ENCODE measurements around the gene SCO2.

SCO2 gene, protein sequence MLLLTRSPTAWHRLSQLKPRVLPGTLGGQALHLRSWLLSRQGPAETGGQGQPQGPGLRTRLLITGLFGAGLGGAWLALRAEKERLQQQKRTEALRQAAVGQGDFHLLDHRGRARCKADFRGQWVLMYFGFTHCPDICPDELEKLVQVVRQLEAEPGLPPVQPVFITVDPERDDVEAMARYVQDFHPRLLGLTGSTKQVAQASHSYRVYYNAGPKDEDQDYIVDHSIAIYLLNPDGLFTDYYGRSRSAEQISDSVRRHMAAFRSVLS

DNA sequence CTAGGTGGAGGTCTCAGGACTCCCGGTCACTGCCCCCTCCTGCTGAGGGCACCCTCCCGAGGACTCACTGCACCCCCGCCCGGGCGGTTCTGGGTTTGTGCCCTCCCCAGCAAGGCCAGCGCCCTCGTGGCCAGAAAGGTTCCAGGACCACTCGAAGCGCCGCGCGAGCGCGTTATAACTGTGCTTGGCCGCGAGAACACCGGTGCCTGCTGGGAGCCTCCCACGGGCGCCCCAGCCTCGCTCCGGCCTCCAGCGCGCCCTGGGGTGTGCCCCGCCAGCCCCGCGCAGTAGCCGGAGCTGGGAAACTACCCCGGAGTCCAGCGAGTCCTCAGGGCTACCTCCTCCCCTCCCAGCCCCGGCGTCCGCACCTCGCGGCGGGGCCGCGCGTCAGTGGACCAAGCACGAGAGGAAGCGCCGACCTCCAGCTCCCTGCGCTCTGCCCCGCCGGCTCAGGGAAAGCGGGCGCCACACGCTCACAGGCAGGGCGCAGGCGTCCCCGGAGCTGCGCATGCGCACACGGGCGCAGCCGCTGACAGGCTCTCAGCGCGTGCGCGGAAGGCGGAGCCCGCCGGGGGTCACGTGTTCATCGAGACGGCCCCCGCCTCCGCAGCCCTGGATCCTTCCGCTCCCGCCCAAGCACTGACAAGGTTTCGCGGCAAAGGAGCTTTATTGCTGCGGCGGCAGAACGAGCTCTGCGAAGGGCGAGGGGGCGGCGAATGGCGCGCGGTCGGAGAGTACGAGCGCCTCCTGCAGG, at the start of gene SCO2:
Gene SCO2, minus strand, starts transcription at position 495 of the 754 bp plus-strand sequence. CDS start 1,187 bp downstream, outside the sequence.
- peak; percentile 50 for FAIRE-seq

DNA sequence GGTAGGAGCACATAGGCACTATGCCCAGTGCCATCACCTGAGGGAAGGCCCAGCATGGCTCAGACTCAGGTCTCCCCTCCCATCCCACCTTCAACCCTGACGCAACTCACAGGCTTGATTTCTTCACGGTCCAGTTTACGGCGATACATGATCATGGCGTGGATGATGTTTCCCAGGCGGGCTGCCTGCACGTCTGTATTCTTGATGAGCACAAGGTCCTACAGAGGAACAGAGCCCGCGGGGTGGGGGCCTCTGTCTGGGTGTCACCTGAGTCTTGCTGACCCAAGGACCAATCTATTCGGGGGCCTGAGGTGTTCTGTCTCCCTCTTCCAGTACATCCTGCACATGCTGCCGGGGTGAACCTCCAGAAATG, 49.0 kb upstream of the SCO2 start:
- no peak for FAIRE-seq

DNA sequence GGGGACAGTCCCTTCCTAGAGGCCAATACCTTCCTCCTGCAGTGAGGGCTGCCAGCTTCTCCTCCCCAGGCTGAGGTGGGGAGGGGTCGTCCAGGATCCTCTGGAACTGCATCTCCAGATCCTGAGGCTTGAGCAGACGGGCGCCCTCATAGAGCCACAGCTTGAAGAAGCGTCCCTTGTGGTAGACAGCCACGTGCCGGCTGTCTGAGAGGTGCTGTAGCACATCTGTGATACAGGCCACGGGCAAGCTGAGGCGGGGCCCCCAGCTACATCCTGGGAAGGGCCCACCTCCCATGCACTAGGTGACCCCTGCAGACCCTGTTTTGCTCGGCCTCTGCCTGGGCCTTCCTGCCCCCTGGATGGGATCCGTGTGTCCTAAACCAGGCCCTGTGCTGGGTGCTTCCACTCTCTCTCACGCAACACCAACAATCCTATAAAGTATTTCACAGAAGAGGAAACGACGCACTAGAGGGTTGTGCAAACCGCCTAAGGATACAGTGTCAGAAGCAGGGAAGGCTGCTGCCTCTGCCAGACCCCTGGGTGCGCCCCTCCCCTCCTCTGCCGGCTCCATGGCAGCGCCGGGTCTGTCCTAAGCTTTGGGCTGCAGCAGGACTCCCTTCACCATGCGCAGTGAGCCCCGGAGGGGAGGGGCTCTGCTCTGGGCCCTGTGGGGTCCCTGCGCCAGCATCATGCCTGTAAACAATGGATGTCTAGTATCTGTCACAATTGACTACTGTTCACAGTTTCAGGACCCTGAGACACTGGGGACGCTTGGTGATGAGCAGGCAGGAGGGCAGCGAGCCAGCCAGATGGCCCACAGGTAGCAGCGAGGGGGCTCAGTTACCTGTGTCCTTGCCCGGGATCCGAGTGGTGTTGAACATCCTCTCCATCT, 48.3 kb upstream of the SCO2 start:
- FAIRE-seq: no peak

- FAIRE-seq: no peak
These were observed 47.6 kb upstream of the SCO2 start for GRCh38 chr22:50572965-50573364.

GRCh38 chr22:50571264-50572175, 46.1 kb upstream of the SCO2 start:
- no peak for FAIRE-seq

DNA sequence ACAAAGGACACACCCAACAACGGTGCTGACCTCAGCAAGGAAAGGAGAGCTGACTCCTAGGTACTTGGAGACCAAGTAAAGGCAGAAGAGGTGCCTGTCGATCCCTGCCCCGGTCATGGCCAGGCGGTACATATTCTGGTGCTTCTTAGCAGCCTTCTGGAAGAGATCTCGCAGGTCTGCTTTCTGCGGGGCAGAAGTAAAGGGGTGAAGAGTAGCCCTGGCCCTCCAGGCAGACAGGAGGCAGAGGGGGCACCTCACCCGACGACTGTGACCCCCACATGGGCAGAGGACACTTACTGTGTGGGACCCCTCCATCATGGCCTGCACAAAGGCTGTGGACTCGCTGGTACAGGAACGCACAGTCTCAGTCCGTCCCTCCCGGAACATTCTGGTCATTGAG, 45.5 kb upstream of the SCO2 start:
- FAIRE-seq: no peak

DNA sequence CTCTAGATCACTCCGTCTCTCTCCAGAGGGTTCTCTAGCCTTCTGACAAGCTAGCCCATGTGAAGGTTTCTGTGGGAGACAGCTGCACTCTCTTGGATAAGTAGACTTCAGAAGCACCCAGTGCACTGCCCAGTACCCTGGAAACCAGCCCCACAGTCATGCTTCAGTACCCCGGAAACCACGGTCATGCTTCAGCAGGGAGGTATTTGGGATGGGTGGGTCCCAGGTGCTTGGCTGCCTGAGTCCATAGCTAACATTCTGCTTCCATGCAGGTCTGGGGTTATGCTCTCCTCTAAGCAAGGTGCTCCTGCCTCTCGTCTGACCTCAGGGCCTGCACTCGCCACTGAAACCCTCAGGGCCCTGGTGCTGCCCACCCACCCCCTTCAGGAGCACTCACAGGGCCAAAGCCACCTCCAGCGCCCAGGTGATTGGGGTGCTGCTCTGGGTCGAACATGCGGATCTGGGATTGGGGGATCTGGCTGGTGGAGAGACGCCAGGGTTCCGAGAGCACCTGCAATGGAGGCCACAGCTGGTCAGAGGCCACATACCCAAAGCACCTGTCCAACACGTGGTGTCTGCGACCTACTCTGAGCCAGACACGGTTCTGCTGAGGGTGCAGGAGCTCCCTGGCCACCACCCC, 44.6 kb upstream of the SCO2 start:
- no peak for FAIRE-seq

DNA sequence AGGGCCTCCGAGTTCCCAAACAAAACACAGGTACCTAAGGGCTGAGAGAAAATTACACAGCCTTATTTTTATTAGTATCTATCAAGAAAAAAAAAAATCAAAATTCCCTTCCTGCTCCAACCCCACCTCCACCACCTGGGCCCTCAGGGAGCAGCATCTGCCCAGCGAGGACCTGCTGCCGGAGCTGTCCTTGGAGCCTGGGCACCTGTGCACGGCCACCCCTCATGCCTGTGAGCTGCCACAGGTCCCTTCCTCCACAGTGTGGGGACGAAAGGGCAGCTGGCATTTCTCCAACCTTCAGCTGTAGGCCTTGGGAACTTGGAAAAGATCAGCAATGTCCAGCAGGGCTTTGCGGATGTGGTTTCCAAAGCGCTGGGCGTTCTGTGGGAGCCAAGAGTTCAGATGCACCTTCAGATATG, 43.7 kb upstream of the SCO2 start:
- FAIRE-seq: no peak

- no peak for FAIRE-seq
These were observed 43.2 kb upstream of the SCO2 start for GRCh38 chr22:50568626-50569025.

GRCh38 chr22:50567721-50568252, 42.4 kb upstream of the SCO2 start:
- no peak for FAIRE-seq

DNA sequence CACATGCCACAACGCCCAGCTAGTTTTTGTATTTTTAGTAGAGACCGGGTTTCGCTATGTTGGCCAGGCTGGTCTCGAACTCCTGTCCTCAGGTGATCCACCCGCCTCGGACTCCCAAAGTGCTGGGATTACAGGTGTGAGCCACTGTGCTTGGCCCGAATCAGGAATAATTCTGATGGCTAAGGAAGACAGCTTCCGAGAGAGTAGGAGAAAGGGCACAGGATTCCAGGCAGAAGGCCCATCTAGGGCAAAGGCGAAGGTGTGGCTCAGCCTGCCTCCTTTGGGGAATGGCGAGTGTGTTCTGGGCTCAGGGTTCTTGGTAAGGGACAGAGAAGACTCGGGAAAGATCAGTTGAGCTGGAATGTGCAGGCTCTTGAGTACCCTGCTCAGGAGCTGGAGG, 38.9 kb upstream of the SCO2 start:
- no peak for FAIRE-seq

- FAIRE-seq: no peak
These were observed 38.2 kb upstream of the SCO2 start for GRCh38 chr22:50563413-50564160.

- no peak for FAIRE-seq
These were observed 37.4 kb upstream of the SCO2 start, which contains the start of gene SYCE3 for GRCh38 chr22:50562523-50563412. Gene SYCE3, minus strand, starts transcription at chr22:50562919. Its CDS starts 6,514 bp downstream, at chr22:50556405.

GRCh38 chr22:50561401-50562358, 36.3 kb upstream of the SCO2 start:
- no peak for FAIRE-seq

DNA sequence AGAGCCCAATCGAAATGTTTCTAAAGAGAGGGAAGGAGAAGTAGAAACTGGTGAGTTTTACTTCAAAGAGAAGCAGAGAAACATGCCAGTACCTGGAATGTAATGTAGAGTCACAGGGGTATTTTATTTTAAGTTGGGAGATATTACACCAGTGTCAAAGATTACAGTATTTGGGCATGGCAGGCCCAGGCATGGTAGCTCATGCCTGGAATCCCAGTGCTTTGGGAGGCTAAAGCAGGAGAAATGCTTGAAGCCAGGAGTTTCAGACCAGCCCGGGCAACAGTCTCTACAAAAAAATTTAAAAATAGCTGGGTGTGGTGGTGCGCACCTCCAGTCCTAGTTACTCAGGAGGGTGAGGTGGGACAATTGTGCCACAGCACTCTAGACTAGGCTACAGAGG, 34.6 kb upstream of the SCO2 start:
- no peak for FAIRE-seq

DNA sequence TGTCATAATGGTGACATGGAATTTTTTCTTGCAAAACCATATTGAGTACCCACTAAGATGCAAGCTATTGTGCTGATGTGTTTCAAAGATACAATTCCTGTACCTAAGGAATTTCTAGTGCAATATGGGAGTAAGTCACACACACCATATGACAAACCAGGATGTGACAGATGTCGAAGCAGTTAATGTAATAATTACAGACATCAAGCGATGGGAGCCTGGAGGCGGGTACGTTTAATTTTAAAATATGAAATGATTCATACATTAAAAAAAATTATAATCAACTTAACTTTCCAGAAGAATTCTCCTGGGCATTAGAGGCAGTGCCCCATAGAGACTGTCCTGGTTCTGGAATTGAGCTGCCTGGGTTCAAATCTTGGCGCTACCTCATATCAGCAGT, 31.3 kb upstream of the SCO2 start:
- FAIRE-seq: no peak

DNA sequence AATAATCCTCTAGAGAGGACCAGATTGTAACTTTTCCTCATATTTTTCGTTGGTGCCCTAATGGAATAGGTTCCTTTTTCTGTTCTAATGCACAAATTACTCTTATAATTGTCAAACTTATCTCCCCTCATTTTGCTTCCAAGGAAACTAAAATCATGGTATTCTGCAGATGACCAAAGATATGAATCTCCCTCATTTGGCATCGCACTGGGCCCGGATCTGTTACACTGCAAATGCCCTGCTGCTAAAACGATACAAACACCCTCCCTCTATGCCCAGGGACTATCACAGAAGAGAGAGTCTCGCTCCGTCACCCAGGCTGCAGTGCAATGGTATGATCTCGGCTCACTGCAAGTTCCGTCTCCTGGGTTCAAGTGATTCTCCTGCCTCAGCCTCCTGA, 27.9 kb upstream of the SCO2 start:
- FAIRE-seq: no peak

- no peak for FAIRE-seq
These were observed 25.9 kb upstream of the SCO2 start for GRCh38 chr22:50551160-50551752.
